Measurements from ENCODE around the gene AFAP1.

DNA sequence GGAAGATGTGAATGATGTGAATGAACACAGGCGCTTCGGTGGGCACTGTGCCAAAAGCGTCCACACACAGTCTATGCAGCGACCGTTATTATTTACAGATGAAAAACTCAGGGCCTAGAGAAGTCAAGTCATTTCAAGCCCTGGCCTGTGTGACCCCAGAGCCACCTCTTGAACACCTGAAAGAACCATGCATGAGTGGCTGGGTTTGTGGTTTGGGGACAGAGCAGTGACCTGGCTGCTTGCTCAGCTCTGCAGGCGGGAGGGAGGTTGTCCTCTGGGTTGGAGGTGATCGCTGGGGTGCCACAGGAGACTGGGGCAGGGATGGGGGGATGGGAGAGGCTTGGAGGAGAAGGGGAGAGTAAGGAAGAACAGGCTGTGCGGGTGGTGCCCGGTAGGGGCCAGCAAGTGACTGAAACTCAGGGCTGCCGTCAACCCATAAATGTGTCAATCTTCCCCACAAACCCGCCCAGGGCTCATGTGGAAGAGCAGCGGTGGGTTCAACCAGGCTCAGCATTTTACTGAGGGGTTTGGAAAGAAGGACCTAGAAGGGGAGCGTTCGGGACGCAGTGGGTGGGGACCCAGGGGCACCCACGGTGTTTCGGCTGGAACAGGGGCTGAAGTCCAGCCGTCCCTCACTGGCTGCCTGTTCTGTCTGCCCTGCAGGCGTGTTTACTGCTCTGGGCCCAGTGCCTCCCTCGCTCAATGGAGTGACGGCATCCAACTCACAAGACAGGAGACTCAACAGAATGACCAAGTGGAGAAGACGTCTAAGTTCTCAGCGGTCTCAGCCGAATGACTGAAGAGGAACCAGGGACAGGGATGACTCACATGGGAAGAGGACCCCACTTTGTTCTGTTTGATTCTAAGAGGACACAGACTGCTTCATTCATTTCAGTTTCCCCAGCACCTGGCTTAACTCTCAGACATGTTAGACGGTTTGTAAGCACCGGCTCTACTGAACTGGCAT is 167.8 kb downstream of the AFAP1 start:
- no peak for TF ChIP-seq ELF4 (IDR thresholded peaks at IDR 0.05)
- no peak for TF ChIP-seq HDGF (IDR thresholded peaks at IDR 0.05; ENCODE audit: borderline replicate concordance)
- no peak for TF ChIP-seq CTBP1 (IDR thresholded peaks at IDR 0.05; ENCODE audit: borderline replicate concordance)
- TF ChIP-seq, protein P1, sequence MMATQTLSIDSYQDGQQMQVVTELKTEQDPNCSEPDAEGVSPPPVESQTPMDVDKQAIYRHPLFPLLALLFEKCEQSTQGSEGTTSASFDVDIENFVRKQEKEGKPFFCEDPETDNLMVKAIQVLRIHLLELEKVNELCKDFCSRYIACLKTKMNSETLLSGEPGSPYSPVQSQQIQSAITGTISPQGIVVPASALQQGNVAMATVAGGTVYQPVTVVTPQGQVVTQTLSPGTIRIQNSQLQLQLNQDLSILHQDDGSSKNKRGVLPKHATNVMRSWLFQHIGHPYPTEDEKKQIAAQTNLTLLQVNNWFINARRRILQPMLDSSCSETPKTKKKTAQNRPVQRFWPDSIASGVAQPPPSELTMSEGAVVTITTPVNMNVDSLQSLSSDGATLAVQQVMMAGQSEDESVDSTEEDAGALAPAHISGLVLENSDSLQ (IDR thresholded peaks at IDR 0.05) = peak; percentile 88
- no peak for TF ChIP-seq NFRKB (IDR thresholded peaks at IDR 0.05)
